NCI-H748 (cell line): ENCODE results near the gene CLDN16.

Experiments
- DNase-seq: peaks from one replicate; lab custom pipeline; 2025; ENCODE audit not compliant: unreplicated experiment; lab: John Stamatoyannopoulos, UW

CLDN16 gene

DNA sequence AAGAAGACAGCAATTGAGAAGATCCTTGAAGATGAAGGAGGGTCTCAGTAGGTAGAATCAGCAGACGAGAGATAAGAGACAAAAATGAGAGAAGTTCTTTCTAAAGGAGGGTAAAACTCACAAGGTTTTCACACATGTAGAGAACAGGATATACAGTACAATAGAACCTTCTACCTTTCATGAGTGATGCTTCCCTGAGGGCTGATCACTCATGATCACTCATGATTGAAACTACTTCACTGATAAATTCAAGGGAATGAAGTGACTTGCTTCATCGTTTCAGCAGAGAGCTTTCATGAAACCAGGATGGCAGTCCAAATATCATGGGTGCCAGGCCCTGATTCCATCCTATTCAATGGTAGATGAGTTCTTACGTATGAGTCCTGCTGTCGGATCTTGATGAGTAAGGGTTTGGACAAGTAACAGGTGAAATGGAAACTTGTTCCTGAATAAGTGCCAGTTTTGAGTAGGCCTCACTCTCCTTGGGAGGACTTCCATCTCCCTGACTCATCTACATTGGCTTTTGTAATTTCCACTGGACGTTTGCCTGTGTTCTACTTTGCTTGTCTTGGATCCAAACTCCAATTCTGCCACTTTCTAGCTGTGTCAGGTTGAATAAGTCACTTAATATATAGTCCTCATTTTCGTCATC is 9.6 kb upstream of the CLDN16 start:
- DNase-seq = no peak

DNA sequence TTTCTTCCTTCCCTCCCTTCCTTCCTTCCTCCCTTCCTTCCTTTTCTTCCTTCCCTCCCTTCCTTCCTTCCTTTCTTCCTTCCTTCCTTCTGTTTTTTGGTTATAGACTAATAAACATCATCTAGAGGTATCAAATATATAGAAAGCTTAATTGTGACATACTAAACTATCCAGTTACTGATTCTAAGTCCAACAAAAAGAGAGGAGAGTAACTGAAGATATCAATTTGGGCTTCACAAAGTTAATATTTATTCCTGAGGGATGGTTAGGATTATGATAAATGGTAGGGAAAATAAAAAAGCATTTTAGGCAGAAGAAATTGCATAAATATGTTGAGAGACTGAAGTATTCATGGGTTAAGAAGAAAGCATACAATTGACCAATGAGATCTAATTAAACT is 7.8 kb upstream of the CLDN16 start:
- DNase-seq = no peak

DNA sequence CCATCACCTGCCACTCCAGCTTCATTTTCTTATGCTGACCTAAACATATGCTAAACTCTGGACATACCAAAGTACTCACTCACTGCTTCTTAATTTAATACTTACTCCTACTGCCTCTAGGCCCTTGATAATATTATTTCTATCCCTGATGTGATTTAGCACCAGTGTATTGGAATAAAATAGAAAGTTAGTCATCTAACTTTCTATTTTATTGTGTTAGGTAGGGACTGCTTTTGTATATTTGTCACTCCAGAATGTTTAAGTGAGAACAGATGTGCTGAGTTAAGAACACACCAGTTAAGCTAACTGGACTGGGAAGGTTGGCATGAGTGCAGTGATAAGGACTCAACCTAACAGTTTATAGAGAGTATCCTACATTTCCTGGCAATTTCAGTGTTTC is 6.5 kb upstream of the CLDN16 start:
- no peak for DNase-seq

DNA sequence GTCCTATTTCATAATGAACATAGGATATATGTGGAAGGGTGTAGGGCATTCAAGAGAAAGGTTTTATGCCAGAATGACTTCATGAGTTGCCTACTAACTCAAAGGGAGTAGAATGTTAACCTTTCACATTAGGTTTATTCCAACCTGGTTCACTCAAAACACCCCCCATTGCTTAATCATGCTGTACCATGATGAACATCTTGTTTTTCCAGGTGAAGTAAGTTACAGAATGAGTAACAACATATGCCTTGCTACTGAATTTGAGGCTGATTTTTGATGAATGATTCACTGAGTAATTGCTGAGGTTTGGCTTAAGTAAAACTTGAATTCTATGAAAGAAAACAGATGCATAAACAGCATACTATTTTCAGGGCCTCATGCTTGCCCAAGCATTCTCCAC is 5.9 kb upstream of the CLDN16 start:
- no peak for DNase-seq

DNA sequence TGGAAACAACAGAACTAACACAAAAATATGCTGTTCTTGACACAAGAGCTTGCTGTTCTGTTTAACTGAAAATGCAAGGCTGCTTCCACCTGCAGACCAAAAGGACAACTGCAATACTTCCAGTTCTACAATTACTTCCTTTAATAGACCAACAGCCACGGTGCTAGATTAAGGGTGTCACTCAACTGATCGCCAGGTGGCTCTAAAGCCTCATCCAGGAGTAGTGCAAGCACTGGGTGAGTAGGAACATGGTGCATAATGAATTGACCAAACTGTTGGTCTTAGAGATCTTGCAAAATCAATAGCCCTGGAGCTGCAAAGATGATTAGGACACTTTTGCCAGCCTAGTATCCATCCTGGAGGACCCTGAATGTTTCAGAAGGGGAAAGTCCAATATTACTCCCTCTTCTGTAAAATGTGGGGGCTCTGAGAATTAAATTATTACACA is 3.6 kb upstream of the CLDN16 start:
- peak; percentile 57 for DNase-seq

DNA sequence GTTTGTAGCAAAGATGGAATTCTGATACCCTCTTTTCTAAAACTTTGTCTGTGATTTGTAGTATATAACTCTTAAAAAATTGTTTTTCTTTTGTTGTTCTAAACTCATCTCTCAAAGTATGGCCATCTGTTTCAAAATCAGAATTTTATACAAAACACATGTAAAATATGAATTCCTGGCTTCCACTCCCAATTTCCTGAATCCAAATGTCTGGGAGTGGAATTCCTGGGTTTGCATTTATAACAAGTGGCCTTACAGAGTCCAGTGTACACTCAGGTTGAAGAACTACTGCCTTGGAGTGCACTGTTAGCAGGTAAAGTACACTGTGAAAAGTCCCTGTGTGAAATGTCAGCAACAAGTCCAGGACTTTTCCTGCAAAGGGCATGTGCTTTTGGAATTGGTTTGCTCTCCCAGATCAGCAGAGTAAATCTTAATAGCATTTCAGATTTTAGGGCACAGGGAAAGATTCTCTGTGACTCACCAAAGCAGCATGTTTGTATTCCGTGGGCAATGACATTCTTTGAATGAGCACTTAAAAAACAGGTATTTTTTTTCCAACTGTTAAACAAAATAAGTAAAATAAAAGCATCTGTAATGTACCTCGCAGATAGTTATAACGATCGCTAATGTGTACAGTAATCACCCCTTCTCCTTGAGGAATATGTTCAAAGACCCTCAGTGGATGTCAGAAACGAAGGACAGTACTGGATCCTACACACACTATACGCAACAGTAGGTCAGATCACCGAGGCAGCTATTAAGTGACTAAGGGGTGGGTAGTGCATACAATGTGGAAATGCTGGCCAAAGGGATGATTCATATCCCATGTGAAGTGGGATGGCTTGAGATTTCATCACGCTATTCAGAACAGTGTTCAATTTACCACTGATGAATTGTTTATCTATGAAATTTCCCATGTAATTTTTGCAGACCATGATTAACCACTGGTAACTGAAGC is 2.0 kb upstream of the CLDN16 start:
- DNase-seq = no peak

DNA sequence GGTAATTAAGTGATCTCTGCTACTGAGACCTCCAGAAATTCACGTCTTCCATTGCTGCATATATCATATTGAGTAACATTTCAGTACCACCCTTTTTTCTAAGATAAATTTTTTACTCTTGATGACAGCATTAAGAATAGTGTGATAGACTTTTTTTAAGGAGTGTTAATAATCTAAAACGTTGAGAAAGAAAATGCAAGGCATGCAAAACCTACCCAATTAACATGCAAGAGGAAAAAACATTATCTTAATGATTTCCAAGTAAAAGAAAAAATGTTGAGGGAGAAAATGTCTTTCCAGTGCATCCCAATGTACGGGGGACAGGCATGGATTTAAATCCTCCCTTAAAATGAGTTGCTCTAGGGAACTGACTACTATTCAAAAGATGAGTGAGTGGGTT is 740 bp downstream of the CLDN16 start:
- DNase-seq = no peak

DNA sequence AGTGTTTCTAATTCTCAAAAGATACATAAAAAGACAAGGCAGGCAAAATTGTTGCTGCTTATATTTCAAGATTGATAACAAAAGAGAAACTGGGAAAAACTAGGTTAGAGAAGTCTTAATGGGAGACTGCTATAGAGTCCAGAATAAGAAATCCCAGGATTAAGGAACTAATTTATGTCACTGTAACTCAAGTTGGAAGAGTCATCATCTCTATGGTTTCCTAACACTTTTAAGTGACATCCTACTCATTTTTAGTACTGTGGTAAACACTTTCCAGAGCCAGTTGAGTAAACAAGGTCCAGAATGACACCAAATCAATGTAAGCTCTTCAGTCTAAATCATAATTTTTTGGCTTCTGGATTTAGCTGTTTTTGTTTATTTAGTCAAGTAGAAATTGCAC is 8.0 kb downstream of the CLDN16 start:
- no peak for DNase-seq

DNA sequence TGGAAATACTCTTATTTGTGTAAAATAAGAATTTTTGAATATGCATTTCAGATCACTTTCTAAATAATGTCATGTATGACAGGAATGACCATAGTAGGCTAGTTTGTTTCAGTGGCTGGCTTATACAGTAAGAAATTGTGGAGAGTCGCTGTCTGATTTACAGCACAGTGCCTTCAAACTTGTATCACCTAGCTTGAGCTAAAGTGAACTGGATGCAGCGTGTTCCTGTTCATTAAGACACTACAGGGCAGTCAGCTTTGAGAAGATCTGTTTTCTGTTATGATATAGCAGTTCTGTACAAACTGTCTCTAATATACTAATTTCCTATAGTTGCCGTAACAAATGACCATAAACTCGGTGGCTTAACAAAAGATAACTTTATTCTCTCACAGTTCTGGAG is 9.9 kb downstream of the CLDN16 start:
- no peak for DNase-seq

DNA sequence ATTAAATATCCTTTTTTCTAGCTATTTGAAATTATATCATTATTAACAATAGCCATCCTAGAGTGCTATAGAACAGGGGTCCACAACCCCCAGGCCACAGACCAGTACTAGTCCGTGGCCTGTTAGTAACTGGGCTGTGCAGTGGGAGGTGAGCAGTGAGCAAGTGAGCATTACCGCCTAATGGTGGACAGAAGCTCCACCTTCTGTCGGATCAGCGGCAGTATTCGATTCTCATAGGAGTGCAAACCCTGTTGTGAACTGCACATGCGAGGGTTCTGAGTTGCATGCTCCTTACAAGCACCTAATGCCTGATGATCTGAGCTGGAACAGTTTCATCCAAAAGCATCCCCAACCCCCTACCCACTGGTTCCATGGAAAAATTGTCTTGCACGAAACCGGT is 11.7 kb downstream of the CLDN16 start:
- no peak for DNase-seq

DNA sequence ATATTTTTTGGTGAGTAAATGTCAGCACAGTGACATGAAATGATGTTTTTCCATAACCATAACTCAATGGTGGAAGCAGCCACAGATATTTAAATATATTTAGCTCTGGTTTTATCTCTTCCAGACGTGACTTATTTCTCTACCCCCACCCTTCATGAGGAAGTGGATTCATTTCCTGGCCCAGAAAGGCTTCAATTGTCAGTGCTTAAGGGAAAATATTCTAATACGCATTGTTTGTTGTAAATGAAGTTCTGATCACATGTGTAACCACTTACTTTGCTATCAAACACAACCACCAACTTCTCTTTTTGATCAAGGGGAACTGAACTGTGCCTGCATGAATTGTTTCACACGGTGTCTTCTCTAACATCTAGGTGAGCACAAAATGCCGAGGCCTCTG is 14.0 kb downstream of the CLDN16 start:
- no peak for DNase-seq

DNA sequence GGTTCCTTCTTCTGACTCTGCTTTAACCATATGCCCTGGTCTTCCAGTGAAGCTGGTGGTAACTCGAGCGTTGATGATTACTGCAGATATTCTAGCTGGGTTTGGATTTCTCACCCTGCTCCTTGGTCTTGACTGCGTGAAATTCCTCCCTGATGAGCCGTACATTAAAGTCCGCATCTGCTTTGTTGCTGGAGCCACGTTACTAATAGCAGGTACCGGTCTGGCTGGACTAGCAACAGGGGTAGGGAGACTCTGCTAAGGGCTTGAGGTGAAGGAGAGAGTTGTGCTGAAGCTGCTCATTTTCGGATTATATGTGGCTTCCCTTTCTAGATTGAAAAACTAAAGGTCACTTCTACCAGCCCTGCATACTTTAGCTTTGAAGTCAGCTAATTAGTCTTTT is 16.8 kb downstream of the CLDN16 start:
- no peak for DNase-seq

DNA sequence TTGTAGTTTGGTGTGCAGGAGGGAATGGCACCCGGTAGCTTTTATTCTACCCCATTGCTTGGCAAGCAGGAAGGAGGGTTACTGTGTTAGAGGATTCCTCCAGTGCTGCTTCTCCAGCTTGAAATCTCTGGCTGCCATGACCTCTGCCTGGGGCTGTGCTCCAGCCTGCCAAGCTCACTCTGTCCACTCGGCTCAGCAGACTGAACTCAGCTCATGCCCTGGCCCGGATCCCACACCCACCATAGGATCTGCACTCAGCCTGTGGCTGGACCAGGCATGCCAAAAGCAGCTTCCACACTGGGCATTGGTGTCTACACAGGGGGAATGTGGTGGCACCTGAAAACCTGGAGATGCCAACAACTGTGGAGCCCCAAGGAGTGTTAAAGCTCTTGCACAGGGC is 26.3 kb downstream of the CLDN16 start:
- no peak for DNase-seq

DNA sequence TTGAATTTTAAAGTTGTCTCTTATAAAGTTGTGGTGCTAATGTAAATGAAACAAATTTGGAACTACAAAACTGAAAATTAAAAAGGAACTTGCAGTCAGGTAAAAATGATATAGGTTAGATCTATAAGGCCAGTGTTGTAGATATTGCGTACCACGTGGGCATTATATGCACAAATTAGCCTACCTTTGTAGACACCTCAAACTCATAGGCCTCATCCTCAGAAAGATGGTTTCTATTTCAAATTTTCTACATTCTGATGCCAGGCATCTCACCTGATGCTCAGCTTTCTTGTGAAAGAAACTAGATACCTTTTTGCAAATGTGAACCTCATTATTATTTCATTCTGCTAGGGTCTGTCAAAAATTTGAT is 36.1 kb downstream of the CLDN16 start:
- no peak for DNase-seq

DNA sequence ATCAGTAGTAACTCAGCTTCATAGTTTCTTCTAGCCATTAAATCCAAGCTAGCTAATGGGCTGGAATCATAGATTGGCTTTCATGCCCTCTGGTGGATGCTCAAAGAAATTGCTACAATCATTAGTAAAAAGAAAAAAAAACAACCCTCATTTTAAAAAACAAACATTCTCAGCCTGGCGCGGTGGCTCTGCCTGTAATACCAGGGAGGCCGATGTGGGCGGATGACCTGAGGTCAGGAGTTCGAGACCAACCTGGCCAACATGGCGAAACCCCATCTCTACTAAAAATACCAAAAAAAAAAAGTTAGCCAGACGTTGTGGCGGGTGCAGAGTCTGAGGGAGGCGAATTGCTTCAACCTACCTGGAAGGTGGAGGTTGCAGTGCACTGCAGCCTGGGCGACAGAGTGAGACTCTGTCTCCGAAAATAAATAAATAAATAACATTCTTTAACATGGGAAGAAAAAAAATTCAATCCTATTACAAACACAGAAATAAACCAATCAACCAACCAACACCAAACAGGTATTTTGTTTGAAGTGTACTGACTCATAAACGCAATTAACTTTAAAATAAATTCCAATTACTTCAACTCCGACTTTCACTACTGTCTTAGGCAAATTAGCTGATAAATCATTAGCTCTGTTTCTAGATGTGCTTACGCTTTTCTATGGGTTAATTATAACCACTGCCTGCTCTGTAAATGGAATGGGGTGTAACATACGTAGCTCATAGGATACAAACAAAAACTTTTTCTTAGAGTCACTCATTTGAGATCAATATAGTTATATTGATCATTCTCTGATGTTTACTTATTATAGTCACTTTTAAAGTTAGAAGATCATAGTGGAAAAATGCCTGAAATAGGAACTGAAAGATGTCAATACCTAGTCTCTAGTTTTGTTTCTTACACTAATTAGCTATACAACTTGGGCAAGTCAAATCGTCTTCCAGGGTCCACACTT is 36.8 kb downstream of the CLDN16 start:
- peak; percentile 56 for DNase-seq

DNA sequence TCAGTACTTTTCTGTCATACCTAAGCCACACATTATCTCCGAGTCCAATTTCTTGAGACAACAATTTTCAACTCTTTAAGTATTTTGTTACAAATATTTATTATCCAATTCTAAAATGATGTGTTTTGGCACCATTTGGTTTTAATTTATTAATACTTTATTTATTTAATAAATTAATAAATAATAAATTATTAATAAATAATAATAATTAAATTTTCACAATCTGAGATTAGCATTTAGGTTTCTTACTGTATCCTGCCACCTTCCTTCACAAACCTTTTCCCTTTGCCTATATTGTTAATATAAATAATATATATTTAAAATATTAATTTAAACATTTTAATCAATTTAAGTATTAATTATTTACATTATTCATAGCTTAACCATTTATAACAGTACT is 37.9 kb downstream of the CLDN16 start:
- no peak for DNase-seq

DNA sequence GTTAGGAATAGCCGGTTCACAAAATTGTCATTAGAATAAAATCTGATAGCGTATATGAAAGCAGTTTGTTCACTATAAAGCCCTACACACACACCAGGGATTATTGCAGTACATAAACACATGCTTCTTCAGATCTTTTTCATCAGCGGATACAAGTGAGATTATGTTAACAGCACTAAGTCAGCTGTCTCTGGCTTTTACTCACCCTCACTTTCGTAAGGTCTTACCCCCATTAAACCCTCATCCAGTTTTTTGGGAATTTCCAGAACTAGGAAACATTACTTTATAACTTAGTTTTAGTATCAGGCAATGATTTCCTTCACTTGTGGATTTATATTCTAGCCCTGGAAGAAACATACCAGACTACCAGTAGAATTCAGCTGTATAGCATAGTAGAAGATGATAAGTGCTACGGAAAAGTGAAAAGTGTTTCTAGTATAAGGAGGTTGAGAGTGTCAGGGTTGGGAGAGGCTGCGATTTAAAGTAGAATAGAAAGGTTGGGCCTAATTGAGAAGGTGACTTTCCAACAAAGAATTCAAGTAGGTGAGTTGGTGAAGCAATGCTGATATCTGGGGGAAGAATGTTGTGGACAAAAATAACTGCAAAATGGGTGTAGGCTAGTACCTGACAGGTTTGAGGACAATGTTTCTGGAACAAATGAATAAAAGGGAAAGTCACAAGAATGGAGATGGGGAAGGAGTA is 39.0 kb downstream of the CLDN16 start:
- no peak for DNase-seq

DNA sequence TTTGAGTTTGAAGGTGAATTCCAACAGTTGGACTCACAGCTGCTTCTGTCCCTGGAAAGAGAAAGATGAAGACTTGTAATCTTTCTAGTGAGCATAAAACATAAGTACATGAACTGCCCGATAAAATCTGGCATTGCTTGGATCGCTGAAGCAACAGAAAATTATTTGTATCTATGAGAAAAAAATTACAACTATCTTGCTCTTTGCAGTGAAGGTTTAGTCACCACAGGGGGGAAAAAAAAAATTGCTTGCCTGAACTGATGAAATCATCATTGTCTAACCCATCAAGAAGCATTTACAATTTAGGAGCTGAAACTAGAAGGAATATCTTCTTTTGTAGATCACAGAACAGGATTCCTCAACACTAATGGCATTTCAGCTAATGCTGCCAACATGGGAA is 41.7 kb downstream of the CLDN16 start:
- no peak for DNase-seq

DNA sequence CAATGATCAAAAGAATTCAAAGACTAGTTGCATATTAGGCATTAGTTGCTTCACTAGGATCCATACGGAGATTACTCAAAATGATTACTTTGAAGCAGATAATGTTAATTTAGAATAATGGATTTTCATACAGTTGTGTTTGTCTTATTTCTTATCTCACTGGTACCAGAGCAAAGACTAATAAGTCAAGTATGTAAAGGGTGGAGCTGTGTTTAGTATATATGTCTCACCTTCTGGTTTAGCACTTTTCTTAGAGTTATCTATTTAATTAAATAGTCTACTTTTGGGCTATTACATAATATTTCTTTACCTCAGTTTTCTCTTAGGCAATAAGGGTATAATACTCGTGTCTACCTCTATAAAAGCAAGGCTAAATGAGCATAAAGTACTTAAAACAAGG is 42.9 kb downstream of the CLDN16 start:
- no peak for DNase-seq

DNA sequence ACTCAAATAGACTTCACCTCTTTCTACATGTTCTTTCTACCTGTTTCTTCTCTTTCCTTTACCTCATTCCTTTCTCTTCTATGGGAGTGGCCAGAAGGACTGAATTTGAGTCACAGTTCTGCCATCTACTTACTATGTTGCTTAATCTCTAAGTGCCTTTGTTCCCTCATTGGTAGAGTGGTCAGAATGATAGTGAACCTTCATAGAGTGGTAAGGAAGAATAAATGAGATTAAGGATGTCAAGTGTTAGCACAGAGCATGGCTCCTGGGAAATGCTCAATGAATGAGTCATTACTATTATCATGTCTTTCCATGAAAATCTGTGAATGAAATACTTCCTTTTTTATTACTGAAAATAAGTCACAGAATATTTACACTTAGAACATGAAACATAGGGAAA is 44.3 kb downstream of the CLDN16 start:
- no peak for DNase-seq

DNA sequence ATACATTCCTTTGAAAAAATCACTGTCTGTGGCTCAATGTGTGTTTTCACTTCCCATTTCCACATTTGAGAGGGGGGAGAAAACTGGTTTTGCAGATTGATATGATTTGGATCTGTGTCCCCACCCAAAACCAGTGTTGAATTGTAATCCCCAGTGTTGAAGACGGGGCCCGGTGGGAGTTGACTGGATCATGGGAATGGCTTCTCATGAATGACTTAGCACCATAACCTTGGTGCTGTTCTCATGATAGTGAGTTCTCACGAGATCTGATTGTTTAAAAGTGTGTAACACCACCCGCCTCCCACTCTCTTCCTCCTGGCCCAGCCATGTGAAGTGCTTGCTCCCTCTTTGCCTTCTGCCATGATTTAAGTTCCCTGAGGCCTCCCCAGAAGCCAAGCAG is 45.7 kb downstream of the CLDN16 start:
- no peak for DNase-seq
